K562 (cell line): Measurements from ENCODE around the gene KRTAP19-7. TPM values are rescaled to one million over a fixed set of nuclear protein-coding genes. Genes with fewer than 3 reads are reported as not detected.

ENCODE experiments used
- ATAC-seq: fragments of 200-7000 bp; cut with Tn5 transposase; 3 replicates; pipeline ENCODE4 v1.9.1; 2020; ENCODE audit warnings: moderate library complexity
- BruUV-seq: library from RNA; stranded (reverse); fragments of 400-500 nt; replicated peaks from 2 replicates; lab custom pipeline; 2021; lab: Mats Ljungman, UMichigan
- CTCF ChIA-PET: fragments of 300-600 bp; formaldehyde crosslinking; extraction: SDS; loops from one replicate; lab custom pipeline; 2021; ENCODE audit warnings: low intra/inter-chr PET ratio; lab: Yijun Ruan, JAX
- POLR2A ChIA-PET: fragments of 300-600, 350-650 bp; sonication (Branson Sonifier 250); formaldehyde crosslinking; extraction: SDS; loops from one replicate; lab custom pipeline; 2021; ENCODE audit warnings: antibody characterized with exemption, inconsistent platforms; lab: Yijun Ruan, JAX
- DNase-seq, 4 experiments: peaks; one replicate each; pipeline versions ENCODE4 v3.0.0 to v3.0.0-alpha.2; 2011 to 2018; ENCODE audit warnings: low spot score in 3 of 4, mixed read lengths in 3 of 4; ENCODE audit errors: extremely low read depth in 1 of 4
- FAIRE-seq: peaks from 2 replicates; lab custom pipeline; 2011; peaks lifted over from hg19 to GRCh38; lab: Jason Lieb, UNC
- H2AFZ ChIP-seq: 2 replicates; pipeline ENCODE4 v1.6.0; 2011; ENCODE audit warnings: low read depth, low read length, control low read depth, inconsistent platforms
- H3K27ac ChIP-seq: fragments of 200-600 bp; 3 replicates; pipeline ENCODE4 v1.8.0; 2011; ENCODE audit warnings: low read depth, mild to moderate bottlenecking, control low read depth, inconsistent platforms, low read length, moderate library complexity, mixed read lengths; ENCODE audit errors: extremely low read depth
- H3K27me3 ChIP-seq, 2 experiments: fragments of 300-600 bp in 1 of 2; 2 replicates in 1 of 2; 3 replicates in 1 of 2; pipeline versions ENCODE4 v1.6.0 to v1.8.0; 2011; ENCODE audit warnings: inconsistent platforms in 2 of 2, low read length in 2 of 2, mild to moderate bottlenecking in 1 of 2, mixed read lengths in 1 of 2, moderate library complexity in 1 of 2; ENCODE audit not compliant: control insufficient read depth in 2 of 2, insufficient read depth in 2 of 2
- H3K36me3 ChIP-seq: fragments of 300-600 bp; 3 replicates; pipeline ENCODE4 v1.8.0; 2011; ENCODE audit warnings: mild to moderate bottlenecking, low read length, inconsistent platforms; ENCODE audit not compliant: control insufficient read depth, insufficient read depth
- H3K4me1 ChIP-seq, 2 experiments: fragments of 200-600 bp in 1 of 2; replicated peaks in 1 of 2; 2 replicates in 1 of 2; 3 replicates in 1 of 2; pipeline versions ENCODE4 v1.5.1 to v1.8.0; 2011; ENCODE audit warnings: inconsistent platforms in 2 of 2, low read length in 2 of 2, mild to moderate bottlenecking in 1 of 2, mixed read lengths in 1 of 2, moderate library complexity in 1 of 2; ENCODE audit not compliant: control insufficient read depth in 2 of 2, insufficient read depth in 2 of 2
- H3K4me2 ChIP-seq: 2 replicates; pipeline ENCODE4 v1.6.1; 2011; ENCODE audit warnings: low read length, control low read depth, inconsistent platforms, mixed read lengths; ENCODE audit not compliant: insufficient read depth
- H3K4me3 ChIP-seq: fragments of 200-600 bp; sonication (generic), shearing (Covaris generic); 2 replicates; pipeline ENCODE4 v1.5.1; 2016; ENCODE audit warnings: control low read depth, inconsistent platforms
- H3K79me2 ChIP-seq: fragments of 200-600 bp; 3 replicates; pipeline ENCODE4 v1.8.0; 2011; ENCODE audit warnings: low read length, inconsistent platforms; ENCODE audit not compliant: control insufficient read depth, insufficient read depth
- H3K9ac ChIP-seq, 2 experiments: 2 replicates each; pipeline versions ENCODE4 v1.6.0 to v1.6.1; 2011; ENCODE audit warnings: low read depth in 2 of 2, low read length in 2 of 2, control low read depth in 1 of 2, inconsistent platforms in 1 of 2, mild to moderate bottlenecking in 1 of 2, mixed read lengths in 1 of 2; ENCODE audit not compliant: insufficient read depth in 1 of 2
- H3K9me1 ChIP-seq: one replicate; pipeline ENCODE4 v1.6.0; 2011; ENCODE audit warnings: inconsistent platforms, mild to moderate bottlenecking, low read length, moderate library complexity; ENCODE audit not compliant: control insufficient read depth, insufficient read depth
- H3K9me3 ChIP-seq: replicated peaks from 2 replicates; pipeline ENCODE4 v1.5.1; 2011; ENCODE audit warnings: low read depth, low read length, inconsistent platforms; ENCODE audit not compliant: control insufficient read depth, insufficient read depth
- H4K20me1 ChIP-seq: replicated peaks from 2 replicates; pipeline ENCODE4 v1.6.1; 2011; ENCODE audit warnings: low read length, inconsistent platforms, mixed read lengths; ENCODE audit not compliant: control insufficient read depth, insufficient read depth
- FOXA3 ChIP-seq, 2 experiments: fragments of 450-650 bp in 1 of 2; sonication (generic) in 1 of 2; formaldehyde crosslinking; IDR thresholded peaks in 1 of 2; conservative IDR thresholded peaks in 1 of 2; 2 replicates each; pipeline versions ENCODE4 v1.4.0 to v1.8.0; 2020 to 2022; ENCODE audit warnings: mild to moderate bottlenecking in 2 of 2, missing genetic modification reagents in 1 of 2
- PURB ChIP-seq: sonication (generic); formaldehyde crosslinking; IDR thresholded peaks from 2 replicates; pipeline ENCODE4 v1.9.0; 2021; ENCODE audit warnings: low read depth, mild to moderate bottlenecking, missing genetic modification reagents
- RUNX1 ChIP-seq: sonication (generic); IDR thresholded peaks from 2 replicates; pipeline ENCODE4 v1.6.1; 2016; ENCODE audit warnings: antibody characterized with exemption, low read depth
- SMARCE1 ChIP-seq: fragments of 450-650 bp; IDR thresholded peaks from 2 replicates; pipeline ENCODE4 v1.7.1; 2016; ENCODE audit warnings: mild to moderate bottlenecking
- TCF7 ChIP-seq: sonication (generic); IDR thresholded peaks from 2 replicates; pipeline ENCODE4 v1.6.1; 2016; ENCODE audit warnings: antibody characterized with exemption, borderline replicate concordance
- ZNF347 ChIP-seq: fragments of 450-650 bp; formaldehyde crosslinking; IDR thresholded peaks from 2 replicates; pipeline ENCODE4 v1.4.0; 2020; ENCODE audit warnings: low read depth, mild to moderate bottlenecking, moderate library complexity
- WGBS: fragments of 100-300 bp; shearing (Covaris generic); methylation state at CpG from one replicate; pipeline ENCODE4 v1.1.6; 2016; ENCODE audit warnings: low coverage, mixed read lengths; ENCODE audit not compliant: insufficient coverage; ENCODE audit errors: missing lambda C conversion rate; 5-methylcytosine and 5-hydroxymethylcytosine counted together
- in situ Hi-C: fragments of 300-500 bp; cut with MboI; formaldehyde crosslinking; loops from 4 replicates; pipeline ENCODE4 v1.15.0; 2018; ENCODE audit warnings: inconsistent platforms, mixed read lengths
- intact Hi-C: fragments of 100-400 bp; cut with micrococcal nuclease; formaldehyde crosslinking; loops from 2 replicates; pipeline ENCODE4 v1.14.2; 2022
- polyA plus RNA-seq, 8 experiments: library from polyadenylated mRNA; depleted of rRNA in 4 of 8; stranded (reverse) in 5 of 8; unstranded in 3 of 8; fragments of >200 nt; fragmentation: Nextera tagmentation in 2 of 8; fragmentation: Illumina TruSeq in 1 of 8; extraction: Ambion mirVana in 2 of 8; extraction: Trizol in 1 of 8; gene quantifications; 2 replicates each; pipeline versions ENCODE4 v1.2.1 to v1.2.3, GENCODE V29; 2011 to 2014; ENCODE audit warnings: inconsistent platforms in 1 of 8, missing spikeins in 1 of 8
- total RNA-seq, 7 experiments: library from RNA; depleted of rRNA in 6 of 7; stranded (reverse); fragments of >200 nt in 6 of 7; fragmentation: Illumina TruSeq in 2 of 7; extraction: Trizol in 2 of 7; gene quantifications; 2 replicates each; pipeline versions ENCODE4 v1.2.1 to v1.2.3, GENCODE V29; 2011 to 2021; ENCODE audit warnings: low replicate concordance in 1 of 7
- TF ChIP-seq, protein P1 (sequence below): fragments of 250-450 bp; sonication (Bioruptor Pico); IDR thresholded peaks from 2 replicates; pipeline ENCODE4 v1.8.0; 2021; ENCODE audit warnings: moderate library complexity, mild to moderate bottlenecking, inconsistent platforms
- TF ChIP-seq, protein P2 (sequence below): fragments of 250-450 bp; sonication (Bioruptor Pico); IDR thresholded peaks from 2 replicates; pipeline ENCODE4 v1.9.0; 2021; ENCODE audit warnings: mild to moderate bottlenecking, inconsistent platforms
- TF ChIP-seq, protein P3 (sequence below): fragments of 150-350 bp; conservative IDR thresholded peaks from 2 replicates; pipeline ENCODE4 v1.6.1; 2014; ENCODE audit warnings: low read length

KRTAP19-7 gene
- total and polyA plus RNA-seq, 9 of the 15 experiments (the other 6 are each of a cell fraction or from before 2014, with no cell fraction given): not detected

DNA sequence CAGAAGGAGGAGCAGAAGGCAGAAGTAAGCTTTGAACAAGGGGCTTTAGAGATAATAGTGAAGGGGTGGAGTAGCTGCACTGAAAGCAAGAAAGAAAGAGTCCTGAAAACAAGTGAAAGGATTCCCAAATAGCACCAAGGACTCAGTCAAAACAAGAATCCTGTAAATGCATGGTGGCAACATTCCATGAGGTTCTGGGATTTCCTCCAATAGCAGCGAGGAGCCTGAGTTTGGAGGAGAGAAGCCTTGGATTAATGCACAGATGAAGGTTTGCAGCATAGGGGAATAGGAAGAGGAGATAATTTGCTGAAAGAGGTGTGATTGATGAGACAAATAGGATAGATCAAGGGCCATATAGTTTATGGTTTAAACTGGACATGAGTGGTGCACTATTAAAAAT lies 18.2 kb upstream of the KRTAP19-7 start:
- no peaks in the 10 kb centered on the region for H3K79me2 ChIP-seq
- H3K36me3 ChIP-seq: no peaks in the 10 kb centered on the region
- in situ Hi-C loops: no loop called here
- no peak overlapping the region for H3K9ac ChIP-seq
- ChIA-PET CTCF (no interaction called here), POLR2A (no interaction called here)
- H3K9me1 ChIP-seq: no peaks in the 10 kb centered on the region
- H2AFZ ChIP-seq: no peak overlapping the region
- ATAC-seq (no peak), DNase-seq (no peak), FAIRE-seq (no peak)
- H3K9me3 ChIP-seq: no peaks in the 10 kb centered on the region; the same call in 1 of the 2 replicates
- TF ChIP-seq ZNF347 (no peak), SMARCE1 (no peak)
- TF ChIP-seq, protein P1, sequence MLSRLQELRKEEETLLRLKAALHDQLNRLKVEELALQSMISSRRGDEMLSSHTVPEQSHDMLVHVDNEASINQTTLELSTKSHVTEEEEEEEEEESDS (CRISPR knock-in tag): no peak
- TF ChIP-seq, protein P2, sequence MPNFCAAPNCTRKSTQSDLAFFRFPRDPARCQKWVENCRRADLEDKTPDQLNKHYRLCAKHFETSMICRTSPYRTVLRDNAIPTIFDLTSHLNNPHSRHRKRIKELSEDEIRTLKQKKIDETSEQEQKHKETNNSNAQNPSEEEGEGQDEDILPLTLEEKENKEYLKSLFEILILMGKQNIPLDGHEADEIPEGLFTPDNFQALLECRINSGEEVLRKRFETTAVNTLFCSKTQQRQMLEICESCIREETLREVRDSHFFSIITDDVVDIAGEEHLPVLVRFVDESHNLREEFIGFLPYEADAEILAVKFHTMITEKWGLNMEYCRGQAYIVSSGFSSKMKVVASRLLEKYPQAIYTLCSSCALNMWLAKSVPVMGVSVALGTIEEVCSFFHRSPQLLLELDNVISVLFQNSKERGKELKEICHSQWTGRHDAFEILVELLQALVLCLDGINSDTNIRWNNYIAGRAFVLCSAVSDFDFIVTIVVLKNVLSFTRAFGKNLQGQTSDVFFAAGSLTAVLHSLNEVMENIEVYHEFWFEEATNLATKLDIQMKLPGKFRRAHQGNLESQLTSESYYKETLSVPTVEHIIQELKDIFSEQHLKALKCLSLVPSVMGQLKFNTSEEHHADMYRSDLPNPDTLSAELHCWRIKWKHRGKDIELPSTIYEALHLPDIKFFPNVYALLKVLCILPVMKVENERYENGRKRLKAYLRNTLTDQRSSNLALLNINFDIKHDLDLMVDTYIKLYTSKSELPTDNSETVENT (CRISPR knock-in tag): no peak
- intact Hi-C loops: no loop called here
- 0% methylated on average over 1 of the region's 1 CpG for WGBS
- no peak overlapping the region for H3K4me3 ChIP-seq
- no peaks in the 10 kb centered on the region for H4K20me1 ChIP-seq
- BruUV-seq: no TSS peak
- no peak overlapping the region for H3K27ac ChIP-seq
- no peaks in the 10 kb centered on the region for H3K27me3 ChIP-seq
- no peak overlapping the region for H3K4me2 ChIP-seq
- H3K4me1 ChIP-seq: no peaks in the 10 kb centered on the region

DNA sequence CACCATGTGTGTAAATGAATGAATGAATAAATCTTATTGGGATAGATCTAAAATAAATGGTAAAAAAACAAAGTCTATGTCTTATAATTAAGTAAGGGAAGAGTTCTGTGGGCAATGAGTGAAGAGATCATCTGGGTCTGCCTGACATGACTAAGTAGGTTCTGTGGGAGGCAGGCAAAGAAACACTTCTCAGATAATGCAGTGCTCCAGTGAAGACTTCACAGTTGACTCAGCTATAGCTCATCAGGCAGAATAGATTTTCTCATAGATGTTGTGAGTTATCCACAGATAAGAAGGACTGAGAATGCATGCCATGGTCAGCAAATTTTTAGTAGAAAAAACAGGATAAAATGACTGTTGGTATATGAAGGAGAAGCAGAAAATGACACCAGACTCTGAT lies 16.7 kb upstream of the KRTAP19-7 start:
- FAIRE-seq: no peak
- TF ChIP-seq TCF7 (no peak), PURB (no peak), FOXA3 (CRISPR knock-in tag; conservative IDR thresholded peaks at IDR 0.05 in 1 of 2, IDR thresholded peaks at IDR 0.05 in 1 of 2) (no peak), RUNX1 (no peak)
- TF ChIP-seq, protein P3, sequence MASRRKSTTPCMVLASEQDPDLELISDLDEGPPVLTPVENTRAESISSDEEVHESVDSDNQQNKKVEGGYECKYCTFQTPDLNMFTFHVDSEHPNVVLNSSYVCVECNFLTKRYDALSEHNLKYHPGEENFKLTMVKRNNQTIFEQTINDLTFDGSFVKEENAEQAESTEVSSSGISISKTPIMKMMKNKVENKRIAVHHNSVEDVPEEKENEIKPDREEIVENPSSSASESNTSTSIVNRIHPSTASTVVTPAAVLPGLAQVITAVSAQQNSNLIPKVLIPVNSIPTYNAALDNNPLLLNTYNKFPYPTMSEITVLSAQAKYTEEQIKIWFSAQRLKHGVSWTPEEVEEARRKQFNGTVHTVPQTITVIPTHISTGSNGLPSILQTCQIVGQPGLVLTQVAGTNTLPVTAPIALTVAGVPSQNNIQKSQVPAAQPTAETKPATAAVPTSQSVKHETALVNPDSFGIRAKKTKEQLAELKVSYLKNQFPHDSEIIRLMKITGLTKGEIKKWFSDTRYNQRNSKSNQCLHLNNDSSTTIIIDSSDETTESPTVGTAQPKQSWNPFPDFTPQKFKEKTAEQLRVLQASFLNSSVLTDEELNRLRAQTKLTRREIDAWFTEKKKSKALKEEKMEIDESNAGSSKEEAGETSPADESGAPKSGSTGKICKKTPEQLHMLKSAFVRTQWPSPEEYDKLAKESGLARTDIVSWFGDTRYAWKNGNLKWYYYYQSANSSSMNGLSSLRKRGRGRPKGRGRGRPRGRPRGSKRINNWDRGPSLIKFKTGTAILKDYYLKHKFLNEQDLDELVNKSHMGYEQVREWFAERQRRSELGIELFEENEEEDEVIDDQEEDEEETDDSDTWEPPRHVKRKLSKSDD: no peak

More for the DNA sequence above, 16.7 kb upstream of the KRTAP19-7 start:
- H3K27me3 ChIP-seq: no peaks in the 10 kb centered on the region
- no peak overlapping the region for H2AFZ ChIP-seq
- no peaks in the 10 kb centered on the region; the same call in 1 of the 2 replicates for H3K9me3 ChIP-seq
- no peaks in the 10 kb centered on the region for H3K36me3 ChIP-seq
- no peak overlapping the region for H3K4me3 ChIP-seq
- in situ Hi-C loops: no loop called here
- H4K20me1 ChIP-seq: no peaks in the 10 kb centered on the region
- POLR2A ChIA-PET: no interaction called here
- no peak overlapping the region for H3K4me2 ChIP-seq
- no peaks in the 10 kb centered on the region for H3K79me2 ChIP-seq
- intact Hi-C loops: no loop called here
- CTCF ChIA-PET: no interaction called here
- no peak overlapping the region for H3K27ac ChIP-seq
- ATAC-seq (no peak), DNase-seq (no peak)
- no peaks in the 10 kb centered on the region for H3K4me1 ChIP-seq
- H3K9ac ChIP-seq: no peak overlapping the region
- no TSS peak for BruUV-seq
- no peaks in the 10 kb centered on the region for H3K9me1 ChIP-seq
